Brain microvascular endothelial cell (primary cell): ENCODE results near the gene H1-8.

Experiments used
- DNase-seq: peaks from one replicate; pipeline ENCODE4 v3.0.0-alpha.2; 2020
- H3K27ac ChIP-seq: fragments of 250-450 bp; sonication (Bioruptor Pico); 2 replicates; pipeline ENCODE4 v1.5.1; 2020; ENCODE audit warnings: mild to moderate bottlenecking, moderate library complexity
- H3K27me3 ChIP-seq: fragments of 250-450 bp; sonication (Bioruptor Pico); replicated peaks from 2 replicates; pipeline ENCODE4 v1.5.1; 2020; ENCODE audit warnings: mild to moderate bottlenecking
- H3K36me3 ChIP-seq: fragments of 250-450 bp; sonication (Bioruptor Pico); replicated peaks from 2 replicates; pipeline ENCODE4 v1.5.1; 2020; ENCODE audit warnings: mild to moderate bottlenecking
- H3K4me3 ChIP-seq: 2 replicates; pipeline ENCODE4 v1.5.1; 2011; ENCODE audit warnings: low read depth, mild to moderate bottlenecking, control low read depth, low read length, moderate library complexity
- CTCF ChIP-seq: IDR thresholded peaks from 2 replicates; pipeline ENCODE4 v1.5.1; 2011; ENCODE audit warnings: low read depth, mild to moderate bottlenecking, moderate library complexity, low read length, control low read depth, inconsistent platforms; ENCODE audit errors: missing control alignments
- in situ Hi-C: cut with HindIII; loops from 2 replicates; pipeline ENCODE4 v1.10.0; 2017; ENCODE audit warnings: low sequenced_read_pairs, low pct_ligation_motif_present

Gene H1-8

GRCh38 chr3:129598484-129598883 lies 55.5 kb downstream of the H1-8 start:
- no peak for TF ChIP-seq CTCF
- Histone ChIP-seq H3K36me3 (no peaks in the 10 kb centered on the region), H3K27ac (peak overlapping the region; percentile 92), H3K4me3 (no peak overlapping the region), H3K27me3 (no peaks in the 10 kb centered on the region)
- in situ Hi-C loops = no loop called here
- no peak for DNase-seq

GRCh38 chr3:129599073-129599472 lies 56.1 kb downstream of the H1-8 start:
- in situ Hi-C loops = no loop called here
- Histone ChIP-seq H3K27me3 (no peaks in the 10 kb centered on the region), H3K4me3 (peak overlapping the region; percentile 9), H3K36me3 (no peaks in the 10 kb centered on the region), H3K27ac (peak overlapping the region; percentile 92)
- TF ChIP-seq CTCF = no peak
- no peak for DNase-seq

DNA sequence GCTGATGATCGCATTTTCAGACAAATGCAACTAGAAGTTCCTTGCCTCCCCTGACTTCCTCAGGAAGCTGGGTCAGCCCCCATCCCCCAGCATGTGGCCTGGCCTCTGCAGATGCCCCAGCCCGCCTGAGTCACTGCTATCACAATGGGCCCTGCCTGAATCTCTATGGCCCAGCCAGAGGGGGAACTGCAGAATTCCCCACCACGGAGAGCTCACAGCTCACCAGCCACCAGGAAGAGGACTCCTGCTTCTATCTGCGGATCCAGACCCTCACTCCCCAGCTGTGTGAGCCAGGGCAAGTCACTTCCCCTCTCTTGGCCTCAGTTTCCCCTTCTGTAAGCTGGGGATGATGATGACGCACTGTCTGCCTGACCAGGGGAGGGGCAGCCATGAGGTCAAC lies 56.6 kb downstream of the H1-8 start:
- Histone ChIP-seq H3K36me3 (no peaks in the 10 kb centered on the region), H3K4me3 (no peak overlapping the region), H3K27me3 (no peaks in the 10 kb centered on the region), H3K27ac (peak overlapping the region; percentile 92)
- TF ChIP-seq CTCF = no peak
- DNase-seq = peak; percentile 80
- in situ Hi-C loops = no loop called here

GRCh38 chr3:129600348-129600747 lies 57.4 kb downstream of the H1-8 start:
- H3K27me3 ChIP-seq = no peaks in the 10 kb centered on the region
- no peak for TF ChIP-seq CTCF
- H3K36me3 ChIP-seq = no peaks in the 10 kb centered on the region
- DNase-seq = no peak
- no peak overlapping the region for H3K4me3 ChIP-seq
- peak overlapping the region; percentile 92 for H3K27ac ChIP-seq
- in situ Hi-C loops = no loop called here
